ENCODE data around the gene TPSD1. TPM values are rescaled to one million over a fixed set of nuclear protein-coding genes. Genes with fewer than 3 reads are reported as not detected.

The TPSD1 gene
- total and polyA plus RNA-seq, 2 experiments from 2014 or later: 0.17 TPM; not detected in 1

- TF ChIP-seq ZNF331 (CRISPR knock-in tag; IDR thresholded peaks at IDR 0.05; ENCODE audit: low read depth): no peak
Measured at GRCh38 chr16:1217526-1217925, 38.3 kb upstream of the TPSD1 start (continued).

DNA sequence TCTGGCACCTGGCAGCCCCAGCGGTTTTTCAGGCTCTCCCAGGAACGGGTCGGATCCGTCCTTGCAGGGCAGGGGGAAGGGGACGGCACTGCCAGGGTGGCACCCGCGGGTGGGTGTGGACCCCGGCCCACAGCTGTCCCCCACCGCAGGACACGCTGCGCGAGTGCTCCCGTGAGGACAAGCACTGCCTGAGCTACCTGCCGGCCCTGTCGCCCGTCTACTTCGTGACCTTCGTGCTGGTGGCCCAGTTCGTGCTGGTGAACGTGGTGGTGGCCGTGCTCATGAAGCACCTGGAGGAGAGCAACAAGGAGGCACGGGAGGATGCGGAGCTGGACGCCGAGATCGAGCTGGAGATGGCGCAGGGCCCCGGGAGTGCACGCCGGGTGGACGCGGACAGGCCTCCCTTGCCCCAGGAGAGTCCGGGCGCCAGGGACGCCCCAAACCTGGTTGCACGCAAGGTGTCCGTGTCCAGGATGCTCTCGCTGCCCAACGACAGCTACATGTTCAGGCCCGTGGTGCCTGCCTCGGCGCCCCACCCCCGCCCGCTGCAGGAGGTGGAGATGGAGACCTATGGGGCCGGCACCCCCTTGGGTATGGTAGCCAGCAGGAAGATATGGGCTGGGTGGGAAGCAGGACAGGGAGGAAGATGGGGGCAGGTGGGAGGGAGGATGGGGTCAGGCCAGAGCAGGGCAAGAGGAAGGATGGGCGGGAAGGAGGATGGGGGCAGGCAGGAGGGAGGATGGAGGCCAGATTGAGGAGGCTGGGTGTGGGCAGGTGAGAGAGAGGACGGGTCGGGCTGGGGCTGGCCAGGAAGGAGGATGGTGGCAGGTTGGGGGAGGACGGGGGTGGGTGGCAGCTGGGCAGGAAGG lies 37.6 kb upstream of the TPSD1 start:
- H3K27ac Mint-ChIP-seq: no peak overlapping the region
- peaks cover 11% of the 10 kb centered on the region for H3K27me3 Mint-ChIP-seq (ENCODE audit: insufficient read depth, low read depth, poor library complexity)
- TF ChIP-seq JUNB (IDR thresholded peaks at IDR 0.05; ENCODE audit: unreplicated experiment) (no peak), REST (IDR thresholded peaks at IDR 0.05; ENCODE audit: unreplicated experiment) (no peak)
- H3K4me3 ChIP-seq: no peak overlapping the region
- no peak overlapping the region for H3K4me2 ChIP-seq
- H3K4me3 Mint-ChIP-seq: no peak overlapping the region
- no peak overlapping the region for H3K27ac ChIP-seq (ENCODE audit: low read depth)
- no peak for DNase-seq (ENCODE audit: low spot score)
- no peaks in the 10 kb centered on the region for H3K9me2 ChIP-seq (ENCODE audit: insufficient read depth)
- no peaks in the 10 kb centered on the region for H3K27me3 ChIP-seq (ENCODE audit: insufficient read depth)
- ATAC-seq: no peak
- no peaks in the 10 kb centered on the region; the same call in none of the 2 replicates for H4K20me1 ChIP-seq (replicated peaks; ENCODE audit: insufficient read depth)
- no peaks in the 10 kb centered on the region; the same call in 2 of the 3 replicates for H3K36me3 Mint-ChIP-seq (ENCODE audit: low read depth)
- H3K9me3 Mint-ChIP-seq: no peaks in the 10 kb centered on the region
- no peaks in the 10 kb centered on the region for H3K4me1 ChIP-seq (ENCODE audit: insufficient read depth)
- no peak overlapping the region for H2AFZ ChIP-seq
- H3K4me1 Mint-ChIP-seq: no peaks in the 10 kb centered on the region
- H3K79me2 ChIP-seq (replicated peaks; ENCODE audit: insufficient read depth): no peaks in the 10 kb centered on the region
- H3K36me3 ChIP-seq (ENCODE audit: insufficient read depth): no peaks in the 10 kb centered on the region
- no peaks in the 10 kb centered on the region for H3F3A ChIP-seq (replicated peaks; ENCODE audit: low read depth)

GRCh38 chr16:1218930-1219611 lies 36.8 kb upstream of the TPSD1 start:
- H2AFZ ChIP-seq: no peak overlapping the region
- Mint-ChIP-seq H3K4me1 (no peaks in the 10 kb centered on the region), H3K4me3 (no peak overlapping the region), H3K36me3 (ENCODE audit: low read depth) (no peaks in the 10 kb centered on the region; the same call in 2 of the 3 replicates), H3K9me3 (no peaks in the 10 kb centered on the region), H3K27ac (no peak overlapping the region), H3K27me3 (ENCODE audit: insufficient read depth, low read depth, poor library complexity) (peaks cover 16% of the 10 kb centered on the region)
- no peaks in the 10 kb centered on the region for H3K9me2 ChIP-seq (ENCODE audit: insufficient read depth)
- no peak overlapping the region for H3K4me3 ChIP-seq
- H4K20me1 ChIP-seq (replicated peaks; ENCODE audit: insufficient read depth): no peaks in the 10 kb centered on the region; the same call in none of the 2 replicates
- no peaks in the 10 kb centered on the region for H3K4me1 ChIP-seq (ENCODE audit: insufficient read depth)
- no peaks in the 10 kb centered on the region for H3K79me2 ChIP-seq (replicated peaks; ENCODE audit: insufficient read depth)
- no peak overlapping the region for H3K27ac ChIP-seq (ENCODE audit: low read depth)
- no peaks in the 10 kb centered on the region for H3K36me3 ChIP-seq (ENCODE audit: insufficient read depth)
- DNase-seq (ENCODE audit: low spot score): no peak
- no peak overlapping the region for H3K4me2 ChIP-seq
- no peak for ATAC-seq
- no peaks in the 10 kb centered on the region for H3K27me3 ChIP-seq (ENCODE audit: insufficient read depth)
- H3F3A ChIP-seq (replicated peaks; ENCODE audit: low read depth): no peaks in the 10 kb centered on the region
- TF ChIP-seq ZNF331 (CRISPR knock-in tag; IDR thresholded peaks at IDR 0.05; ENCODE audit: low read depth) (no peak), JUNB (IDR thresholded peaks at IDR 0.05; ENCODE audit: unreplicated experiment) (no peak), EZH2 (IDR thresholded peaks at IDR 0.05; ENCODE audit: low read depth, unreplicated experiment) (no peak), POLR2AphosphoS5 (IDR thresholded peaks at IDR 0.05; ENCODE audit: low read depth) (no peak), ZNF114 (CRISPR knock-in tag; IDR thresholded peaks at IDR 0.05) (no peak), ETS1 (IDR thresholded peaks at IDR 0.05) (no peak), EZH2phosphoT487 (IDR thresholded peaks at IDR 0.05; ENCODE audit: unreplicated experiment) (no peak), REST (IDR thresholded peaks at IDR 0.05; ENCODE audit: unreplicated experiment) (no peak), NANOG (IDR thresholded peaks at IDR 0.05; ENCODE audit: borderline replicate concordance) (no peak)
- TF ChIP-seq, protein P1, sequence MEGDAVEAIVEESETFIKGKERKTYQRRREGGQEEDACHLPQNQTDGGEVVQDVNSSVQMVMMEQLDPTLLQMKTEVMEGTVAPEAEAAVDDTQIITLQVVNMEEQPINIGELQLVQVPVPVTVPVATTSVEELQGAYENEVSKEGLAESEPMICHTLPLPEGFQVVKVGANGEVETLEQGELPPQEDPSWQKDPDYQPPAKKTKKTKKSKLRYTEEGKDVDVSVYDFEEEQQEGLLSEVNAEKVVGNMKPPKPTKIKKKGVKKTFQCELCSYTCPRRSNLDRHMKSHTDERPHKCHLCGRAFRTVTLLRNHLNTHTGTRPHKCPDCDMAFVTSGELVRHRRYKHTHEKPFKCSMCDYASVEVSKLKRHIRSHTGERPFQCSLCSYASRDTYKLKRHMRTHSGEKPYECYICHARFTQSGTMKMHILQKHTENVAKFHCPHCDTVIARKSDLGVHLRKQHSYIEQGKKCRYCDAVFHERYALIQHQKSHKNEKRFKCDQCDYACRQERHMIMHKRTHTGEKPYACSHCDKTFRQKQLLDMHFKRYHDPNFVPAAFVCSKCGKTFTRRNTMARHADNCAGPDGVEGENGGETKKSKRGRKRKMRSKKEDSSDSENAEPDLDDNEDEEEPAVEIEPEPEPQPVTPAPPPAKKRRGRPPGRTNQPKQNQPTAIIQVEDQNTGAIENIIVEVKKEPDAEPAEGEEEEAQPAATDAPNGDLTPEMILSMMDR (conservative IDR thresholded peaks at IDR 0.05; ENCODE audit: low read depth in 2 of 2): no peak
